ENCODE data around the gene ZNF292. TPM values are rescaled to one million over a fixed set of nuclear protein-coding genes. Genes with fewer than 3 reads are reported as not detected.

The ZNF292 gene
- total and polyA plus RNA-seq, 2 donors (not counting 3 experiments of a cell fraction or from before 2014, with no cell fraction given) = 3.5 to 24.9 TPM

DNA sequence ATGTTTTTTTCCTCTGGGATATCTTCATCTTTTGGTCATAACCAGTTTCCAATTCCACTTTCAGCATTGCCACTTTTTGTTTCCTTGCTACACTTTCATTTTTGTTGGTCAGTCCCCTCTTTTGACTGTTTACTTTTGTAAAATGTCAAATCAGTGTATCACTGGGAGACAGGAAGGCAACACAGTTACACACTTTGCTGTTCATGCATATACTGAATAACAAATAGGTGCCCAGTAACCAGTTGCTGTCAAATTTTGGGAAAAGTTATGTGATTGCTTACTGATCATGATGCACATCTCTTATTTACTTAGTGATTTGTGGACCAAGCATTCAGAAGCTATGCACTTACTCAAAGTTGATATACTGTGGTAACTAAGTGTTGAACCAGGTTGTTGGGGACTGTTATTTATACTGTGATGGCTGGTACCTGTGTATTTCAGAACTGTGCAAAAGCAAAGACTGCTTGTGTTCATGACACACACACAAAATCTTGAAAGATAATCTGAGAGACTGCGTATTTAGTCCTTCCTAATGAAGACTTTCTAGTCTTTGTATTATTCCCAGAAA, 41.0 kb downstream of the ZNF292 start:
- Histone ChIP-seq H3K9me1 (replicated peaks; ENCODE audit: control insufficient read depth, extremely low read depth, insufficient read depth, low read length) (no peaks in the 10 kb centered on the region), H3K27me3 (ENCODE audit: control insufficient read depth in 2 of 2, insufficient read depth in 2 of 2, low read length in 2 of 2) (no peaks in the 10 kb centered on the region), H3K9me3 (replicated peaks; ENCODE audit: control insufficient read depth, insufficient read depth, low read length) (no peaks in the 10 kb centered on the region), H3K79me2 (ENCODE audit: control insufficient read depth, insufficient read depth, low read length) (peaks cover 43% of the 10 kb centered on the region), H2AFZ (ENCODE audit: low read depth, low read length) (no peak overlapping the region), H3K4me3 (replicated peaks in 1 of 3; ENCODE audit: insufficient read depth in 1 of 3, low read depth in 1 of 3, low read length in 3 of 3) (no peak overlapping the region), H4K20me1 (replicated peaks; ENCODE audit: control insufficient read depth, extremely low read depth, insufficient read depth, low read length) (peaks cover 15% of the 10 kb centered on the region), H3K27ac (ENCODE audit: insufficient read depth, low read depth, low read length) (no peak overlapping the region), H3K4me2 (ENCODE audit: insufficient read depth, low read length) (no peak overlapping the region), H3K4me1 (ENCODE audit: control insufficient read depth, extremely low read depth, insufficient read depth, low read length) (no peaks in the 10 kb centered on the region), H3K36me3 (ENCODE audit: control insufficient read depth in 2 of 2, extremely low read depth in 1 of 2, insufficient read depth in 2 of 2, low read length in 2 of 2) (no peaks in the 10 kb centered on the region), H3K9ac (replicated peaks; ENCODE audit: extremely low read depth, insufficient read depth, low read length) (no peak overlapping the region)
- ChIA-PET POLR2A (no interaction called here), CTCF (no interaction called here)
- TF ChIP-seq, protein P1, sequence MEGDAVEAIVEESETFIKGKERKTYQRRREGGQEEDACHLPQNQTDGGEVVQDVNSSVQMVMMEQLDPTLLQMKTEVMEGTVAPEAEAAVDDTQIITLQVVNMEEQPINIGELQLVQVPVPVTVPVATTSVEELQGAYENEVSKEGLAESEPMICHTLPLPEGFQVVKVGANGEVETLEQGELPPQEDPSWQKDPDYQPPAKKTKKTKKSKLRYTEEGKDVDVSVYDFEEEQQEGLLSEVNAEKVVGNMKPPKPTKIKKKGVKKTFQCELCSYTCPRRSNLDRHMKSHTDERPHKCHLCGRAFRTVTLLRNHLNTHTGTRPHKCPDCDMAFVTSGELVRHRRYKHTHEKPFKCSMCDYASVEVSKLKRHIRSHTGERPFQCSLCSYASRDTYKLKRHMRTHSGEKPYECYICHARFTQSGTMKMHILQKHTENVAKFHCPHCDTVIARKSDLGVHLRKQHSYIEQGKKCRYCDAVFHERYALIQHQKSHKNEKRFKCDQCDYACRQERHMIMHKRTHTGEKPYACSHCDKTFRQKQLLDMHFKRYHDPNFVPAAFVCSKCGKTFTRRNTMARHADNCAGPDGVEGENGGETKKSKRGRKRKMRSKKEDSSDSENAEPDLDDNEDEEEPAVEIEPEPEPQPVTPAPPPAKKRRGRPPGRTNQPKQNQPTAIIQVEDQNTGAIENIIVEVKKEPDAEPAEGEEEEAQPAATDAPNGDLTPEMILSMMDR (IDR thresholded peaks at IDR 0.05; ENCODE audit: extremely low read depth in 1 of 2, insufficient read depth in 1 of 2, low read depth in 1 of 2, low read length in 2 of 2) = no peak
- no peak for TF ChIP-seq MYC (IDR thresholded peaks at IDR 0.05; ENCODE audit: low read depth, low read length)
- no peak for TF ChIP-seq POLR2AphosphoS5 (IDR thresholded peaks at IDR 0.05; ENCODE audit: insufficient read depth, low read depth, low read length)
- TF ChIP-seq, protein P2, sequence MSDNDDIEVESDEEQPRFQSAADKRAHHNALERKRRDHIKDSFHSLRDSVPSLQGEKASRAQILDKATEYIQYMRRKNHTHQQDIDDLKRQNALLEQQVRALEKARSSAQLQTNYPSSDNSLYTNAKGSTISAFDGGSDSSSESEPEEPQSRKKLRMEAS (IDR thresholded peaks at IDR 0.05; ENCODE audit: insufficient read depth, insufficient read length) = no peak
- TF ChIP-seq JUN (IDR thresholded peaks at IDR 0.05; ENCODE audit: borderline replicate concordance, insufficient read depth, insufficient read length, low read depth) = no peak
- no peak for TF ChIP-seq POLR2A (IDR thresholded peaks at IDR 0.05; ENCODE audit: low read depth, low read length)
- TF ChIP-seq EZH2 (IDR thresholded peaks at IDR 0.05; ENCODE audit: borderline replicate concordance, low read depth, low read length, severe bottlenecking) = no peak
- no peak for TF ChIP-seq GATA2 (IDR thresholded peaks at IDR 0.05; ENCODE audit: insufficient read depth, insufficient read length, low read depth, low read length)
- TF ChIP-seq FOS (IDR thresholded peaks at IDR 0.05; ENCODE audit: borderline replicate concordance, insufficient read depth, low read length) = no peak
- intact Hi-C loops (cut with micrococcal nuclease) = no loop called here
- FAIRE-seq (no peak), DNase-seq (ENCODE audit: low read depth, low spot score) (no peak)
- dilution Hi-C loops (cut with MboI; ENCODE audit: extremely low pct_ligation_motif_present, low sequenced_read_pairs) = no loop called here
- no TSS peak for BruUV-seq (replicated peaks)
